22Rv1 (cell line): ENCODE measurements around the gene GRIFIN.
"Not testable (repeated sequence)": the region's sequence is repeated elsewhere in the genome, so short reads cannot be mapped to it uniquely, and the experiment has no call there.

ENCODE experiments used
- ZFX ChIP-seq: fragments of 450-650 bp; IDR thresholded peaks from 2 replicates; pipeline ENCODE4 v1.6.1; 2017; ENCODE audit warnings: antibody characterized with exemption, borderline replicate concordance
- TF ChIP-seq, protein P1 (sequence below): fragments of 450-650 bp; IDR thresholded peaks from 2 replicates; pipeline ENCODE4 v1.5.1; 2017; ENCODE audit warnings: mild to moderate bottlenecking

GRCh38 chr7:2469460-2470203, 6.6 kb downstream of the GRIFIN start:
- TF ChIP-seq, protein P1, sequence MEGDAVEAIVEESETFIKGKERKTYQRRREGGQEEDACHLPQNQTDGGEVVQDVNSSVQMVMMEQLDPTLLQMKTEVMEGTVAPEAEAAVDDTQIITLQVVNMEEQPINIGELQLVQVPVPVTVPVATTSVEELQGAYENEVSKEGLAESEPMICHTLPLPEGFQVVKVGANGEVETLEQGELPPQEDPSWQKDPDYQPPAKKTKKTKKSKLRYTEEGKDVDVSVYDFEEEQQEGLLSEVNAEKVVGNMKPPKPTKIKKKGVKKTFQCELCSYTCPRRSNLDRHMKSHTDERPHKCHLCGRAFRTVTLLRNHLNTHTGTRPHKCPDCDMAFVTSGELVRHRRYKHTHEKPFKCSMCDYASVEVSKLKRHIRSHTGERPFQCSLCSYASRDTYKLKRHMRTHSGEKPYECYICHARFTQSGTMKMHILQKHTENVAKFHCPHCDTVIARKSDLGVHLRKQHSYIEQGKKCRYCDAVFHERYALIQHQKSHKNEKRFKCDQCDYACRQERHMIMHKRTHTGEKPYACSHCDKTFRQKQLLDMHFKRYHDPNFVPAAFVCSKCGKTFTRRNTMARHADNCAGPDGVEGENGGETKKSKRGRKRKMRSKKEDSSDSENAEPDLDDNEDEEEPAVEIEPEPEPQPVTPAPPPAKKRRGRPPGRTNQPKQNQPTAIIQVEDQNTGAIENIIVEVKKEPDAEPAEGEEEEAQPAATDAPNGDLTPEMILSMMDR = not testable (repeated sequence)
- TF ChIP-seq ZFX = not testable (repeated sequence)
